ENCODE measurements around the gene MYO1D. TPM values are rescaled to one million over a fixed set of nuclear protein-coding genes. Genes with fewer than 3 reads are reported as not detected.

The MYO1D gene
- total RNA-seq, 1 experiment from 2014 or later = 1.3 TPM

DNA sequence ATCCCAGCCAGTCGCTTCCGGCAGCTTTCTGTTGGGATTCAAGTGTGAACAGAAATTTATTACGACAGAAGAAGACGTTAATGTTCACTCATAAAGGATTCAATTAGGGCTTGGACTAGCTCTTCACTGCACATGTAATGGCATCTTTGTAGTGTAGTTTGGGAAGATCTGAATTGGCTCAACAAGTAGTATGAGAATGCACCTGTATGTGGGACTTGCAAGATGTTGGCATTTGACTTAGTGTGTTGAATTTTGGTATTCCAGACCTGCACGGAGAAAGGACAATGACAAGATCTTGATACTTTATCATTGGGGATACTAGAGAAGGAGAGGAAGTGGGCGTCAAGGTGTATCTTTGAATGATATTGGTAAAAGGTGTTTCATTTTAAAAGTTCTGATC lies 431.4 kb downstream of the MYO1D start:
- no peaks in the 10 kb centered on the region for H3K27me3 ChIP-seq (ENCODE audit: control insufficient read depth, insufficient read depth, low read length)
- intact Hi-C loops (cut with micrococcal nuclease; ENCODE audit: unreplicated experiment) = no loop called here
- POLR2A ChIA-PET = no interaction called here
- ATAC-seq (no peak), DNase-seq (ENCODE audit: low read depth, low spot score) (no peak)
- CTCF ChIA-PET = no interaction called here
- TF ChIP-seq, protein P1, sequence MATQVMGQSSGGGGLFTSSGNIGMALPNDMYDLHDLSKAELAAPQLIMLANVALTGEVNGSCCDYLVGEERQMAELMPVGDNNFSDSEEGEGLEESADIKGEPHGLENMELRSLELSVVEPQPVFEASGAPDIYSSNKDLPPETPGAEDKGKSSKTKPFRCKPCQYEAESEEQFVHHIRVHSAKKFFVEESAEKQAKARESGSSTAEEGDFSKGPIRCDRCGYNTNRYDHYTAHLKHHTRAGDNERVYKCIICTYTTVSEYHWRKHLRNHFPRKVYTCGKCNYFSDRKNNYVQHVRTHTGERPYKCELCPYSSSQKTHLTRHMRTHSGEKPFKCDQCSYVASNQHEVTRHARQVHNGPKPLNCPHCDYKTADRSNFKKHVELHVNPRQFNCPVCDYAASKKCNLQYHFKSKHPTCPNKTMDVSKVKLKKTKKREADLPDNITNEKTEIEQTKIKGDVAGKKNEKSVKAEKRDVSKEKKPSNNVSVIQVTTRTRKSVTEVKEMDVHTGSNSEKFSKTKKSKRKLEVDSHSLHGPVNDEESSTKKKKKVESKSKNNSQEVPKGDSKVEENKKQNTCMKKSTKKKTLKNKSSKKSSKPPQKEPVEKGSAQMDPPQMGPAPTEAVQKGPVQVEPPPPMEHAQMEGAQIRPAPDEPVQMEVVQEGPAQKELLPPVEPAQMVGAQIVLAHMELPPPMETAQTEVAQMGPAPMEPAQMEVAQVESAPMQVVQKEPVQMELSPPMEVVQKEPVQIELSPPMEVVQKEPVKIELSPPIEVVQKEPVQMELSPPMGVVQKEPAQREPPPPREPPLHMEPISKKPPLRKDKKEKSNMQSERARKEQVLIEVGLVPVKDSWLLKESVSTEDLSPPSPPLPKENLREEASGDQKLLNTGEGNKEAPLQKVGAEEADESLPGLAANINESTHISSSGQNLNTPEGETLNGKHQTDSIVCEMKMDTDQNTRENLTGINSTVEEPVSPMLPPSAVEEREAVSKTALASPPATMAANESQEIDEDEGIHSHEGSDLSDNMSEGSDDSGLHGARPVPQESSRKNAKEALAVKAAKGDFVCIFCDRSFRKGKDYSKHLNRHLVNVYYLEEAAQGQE (IDR thresholded peaks at IDR 0.05; ENCODE audit: insufficient read depth in 1 of 2, low read depth in 2 of 2, low read length in 1 of 2) = no peak
- TF ChIP-seq TCF7L2 (IDR thresholded peaks at IDR 0.05; ENCODE audit: low read depth, low read length) (no peak), POLR2AphosphoS5 (IDR thresholded peaks at IDR 0.05; ENCODE audit: low read depth, low read length) (no peak), SIN3A (IDR thresholded peaks at IDR 0.05; ENCODE audit: borderline replicate concordance, insufficient read depth, low read depth, low read length) (no peak)
- TF ChIP-seq, protein P2, sequence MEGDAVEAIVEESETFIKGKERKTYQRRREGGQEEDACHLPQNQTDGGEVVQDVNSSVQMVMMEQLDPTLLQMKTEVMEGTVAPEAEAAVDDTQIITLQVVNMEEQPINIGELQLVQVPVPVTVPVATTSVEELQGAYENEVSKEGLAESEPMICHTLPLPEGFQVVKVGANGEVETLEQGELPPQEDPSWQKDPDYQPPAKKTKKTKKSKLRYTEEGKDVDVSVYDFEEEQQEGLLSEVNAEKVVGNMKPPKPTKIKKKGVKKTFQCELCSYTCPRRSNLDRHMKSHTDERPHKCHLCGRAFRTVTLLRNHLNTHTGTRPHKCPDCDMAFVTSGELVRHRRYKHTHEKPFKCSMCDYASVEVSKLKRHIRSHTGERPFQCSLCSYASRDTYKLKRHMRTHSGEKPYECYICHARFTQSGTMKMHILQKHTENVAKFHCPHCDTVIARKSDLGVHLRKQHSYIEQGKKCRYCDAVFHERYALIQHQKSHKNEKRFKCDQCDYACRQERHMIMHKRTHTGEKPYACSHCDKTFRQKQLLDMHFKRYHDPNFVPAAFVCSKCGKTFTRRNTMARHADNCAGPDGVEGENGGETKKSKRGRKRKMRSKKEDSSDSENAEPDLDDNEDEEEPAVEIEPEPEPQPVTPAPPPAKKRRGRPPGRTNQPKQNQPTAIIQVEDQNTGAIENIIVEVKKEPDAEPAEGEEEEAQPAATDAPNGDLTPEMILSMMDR (IDR thresholded peaks at IDR 0.05) = no peak
- in situ Hi-C loops (cut with HindIII; ENCODE audit: low pct_unique_long_range_greater_than_20kb, low sequenced_read_pairs) = no loop called here
- H3K9me3 ChIP-seq (ENCODE audit: control insufficient read depth, insufficient read depth, low read depth, low read length) = no peaks in the 10 kb centered on the region
- peaks cover 31% of the 10 kb centered on the region for H3K36me3 ChIP-seq (ENCODE audit: control insufficient read depth, insufficient read depth, low read length)
- peaks cover 13% of the 10 kb centered on the region for H3K4me1 ChIP-seq (ENCODE audit: control insufficient read depth, insufficient read depth, low read length)
- TSS peak; percentile 71 for BruUV-seq (replicated peaks)
- peak overlapping the region; percentile 92 for H3K27ac ChIP-seq (ENCODE audit: low read length)
- H3K4me3 ChIP-seq (ENCODE audit: low read depth in 2 of 2, low read length in 2 of 2) = peak overlapping the region; percentile 64 to 99

DNA sequence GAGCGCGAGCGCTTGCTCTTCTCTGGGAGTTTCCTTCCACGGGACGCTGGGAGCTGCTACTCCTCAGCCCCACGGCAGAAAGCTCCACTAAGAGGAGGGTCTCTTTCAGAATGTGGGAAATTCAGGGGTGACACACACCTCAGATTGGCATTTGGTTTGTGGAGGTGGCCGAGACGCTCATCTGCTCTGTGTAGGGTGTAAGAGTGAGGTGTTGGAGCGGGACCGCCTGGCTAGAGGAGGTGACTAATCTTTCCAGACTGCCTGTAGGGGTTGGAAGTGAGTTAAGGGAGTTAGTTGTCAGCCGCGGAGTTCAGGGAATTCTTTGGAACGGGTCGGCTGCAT lies 431.9 kb downstream of the MYO1D start:
- peak overlapping the region; percentile 92 for H3K27ac ChIP-seq (ENCODE audit: low read length)
- peak overlapping the region; percentile 64 to 99 for H3K4me3 ChIP-seq (ENCODE audit: low read depth in 2 of 2, low read length in 2 of 2)
- H3K4me1 ChIP-seq (ENCODE audit: control insufficient read depth, insufficient read depth, low read length) = peaks cover 13% of the 10 kb centered on the region
- H3K9me3 ChIP-seq (ENCODE audit: control insufficient read depth, insufficient read depth, low read depth, low read length) = no peaks in the 10 kb centered on the region
- TF ChIP-seq TCF7L2 (IDR thresholded peaks at IDR 0.05; ENCODE audit: low read depth, low read length) (no peak), POLR2AphosphoS5 (IDR thresholded peaks at IDR 0.05; ENCODE audit: low read depth, low read length) (no peak), SIN3A (IDR thresholded peaks at IDR 0.05; ENCODE audit: borderline replicate concordance, insufficient read depth, low read depth, low read length) (no peak; the same call in 1 of the 2 replicates)
- TF ChIP-seq, protein P1 (IDR thresholded peaks at IDR 0.05; ENCODE audit: insufficient read depth in 1 of 2, low read depth in 2 of 2, low read length in 1 of 2) = no peak
- TF ChIP-seq, protein P2 (IDR thresholded peaks at IDR 0.05) = no peak
- intact Hi-C loops (cut with micrococcal nuclease; ENCODE audit: unreplicated experiment) (no loop called here), in situ Hi-C loops (cut with HindIII; ENCODE audit: low pct_unique_long_range_greater_than_20kb, low sequenced_read_pairs) (no loop called here)
- ChIA-PET POLR2A (interaction anchor here (0.6 kb wide), 1 partner anchor 12 kb away, joined by 4 read pairs; no protein-coding TSS in a partner anchor), CTCF (no interaction called here)
- peaks cover 31% of the 10 kb centered on the region for H3K36me3 ChIP-seq (ENCODE audit: control insufficient read depth, insufficient read depth, low read length)
- BruUV-seq (replicated peaks) = no TSS peak
- H3K27me3 ChIP-seq (ENCODE audit: control insufficient read depth, insufficient read depth, low read length) = no peaks in the 10 kb centered on the region
- ATAC-seq = peak; percentile 61
- DNase-seq (ENCODE audit: low read depth, low spot score) = no peak

Data from Panc1 (cell line).